Measurements from ENCODE around the gene PPIP5K1. TPM values are rescaled to one million over a fixed set of nuclear protein-coding genes. Genes with fewer than 3 reads are reported as not detected.

PPIP5K1 gene
- total RNA-seq, result 39.0 TPM

GRCh38 chr15:43589778-43590466, at the start of gene PPIP5K1:
Gene PPIP5K1 (minus strand): TSS chr15:43590208. CDS start chr15:43584504, 5,704 bp downstream.

GRCh38 chr15:43618700-43619099, 28.7 kb upstream of the PPIP5K1 start, which contains the start of gene STRC:
Gene STRC (minus strand): TSS chr15:43618800. CDS start chr15:43618722, 78 bp downstream.

DNA sequence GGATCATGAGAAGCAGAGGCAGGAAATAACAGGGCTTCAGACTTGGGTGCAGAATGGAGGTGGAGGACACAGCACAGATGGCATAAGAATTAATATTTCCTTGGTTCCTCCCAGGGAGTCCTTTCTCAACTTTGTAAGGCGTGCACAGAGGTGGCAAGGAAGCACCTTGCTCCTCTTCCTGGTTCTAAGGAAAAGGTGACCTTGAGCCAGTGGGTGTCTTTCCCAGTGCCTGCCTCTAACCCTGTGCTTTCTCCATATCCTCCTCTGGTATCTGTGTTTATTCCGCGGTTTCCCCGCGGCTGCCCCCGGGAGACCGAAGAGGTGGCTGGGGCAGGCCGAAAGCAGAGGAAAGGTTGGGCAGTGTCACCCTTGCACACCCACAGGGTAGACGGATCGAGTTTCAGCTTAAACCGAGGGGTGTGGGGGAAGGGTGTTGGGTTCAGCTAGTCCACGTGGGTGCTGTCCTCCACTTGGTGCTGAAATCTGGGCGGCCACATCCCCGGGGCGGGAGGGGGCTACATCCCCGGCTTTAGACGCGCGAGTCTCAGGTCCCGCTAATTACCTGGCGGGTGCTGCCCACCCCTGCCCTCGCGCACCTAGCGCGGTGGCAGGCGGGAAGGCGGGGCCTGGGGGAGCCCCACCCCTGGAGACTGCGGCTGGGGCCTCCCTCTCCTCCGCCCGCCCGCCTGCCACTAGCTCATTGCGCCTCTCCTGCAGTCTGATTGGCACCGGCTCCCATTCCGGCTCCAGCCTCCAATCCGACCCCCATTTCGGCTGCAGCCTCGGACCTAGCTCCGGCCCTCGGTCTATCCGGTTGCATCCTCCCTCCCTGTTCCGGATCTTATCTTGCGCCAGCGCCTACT, 3.6 kb upstream of the PPIP5K1 start, which contains the start of gene CKMT1B:
Gene CKMT1B, plus strand, starts transcription at position 700 of the 863 bp plus-strand sequence. CDS start 192 bp downstream, outside the sequence.

DNA sequence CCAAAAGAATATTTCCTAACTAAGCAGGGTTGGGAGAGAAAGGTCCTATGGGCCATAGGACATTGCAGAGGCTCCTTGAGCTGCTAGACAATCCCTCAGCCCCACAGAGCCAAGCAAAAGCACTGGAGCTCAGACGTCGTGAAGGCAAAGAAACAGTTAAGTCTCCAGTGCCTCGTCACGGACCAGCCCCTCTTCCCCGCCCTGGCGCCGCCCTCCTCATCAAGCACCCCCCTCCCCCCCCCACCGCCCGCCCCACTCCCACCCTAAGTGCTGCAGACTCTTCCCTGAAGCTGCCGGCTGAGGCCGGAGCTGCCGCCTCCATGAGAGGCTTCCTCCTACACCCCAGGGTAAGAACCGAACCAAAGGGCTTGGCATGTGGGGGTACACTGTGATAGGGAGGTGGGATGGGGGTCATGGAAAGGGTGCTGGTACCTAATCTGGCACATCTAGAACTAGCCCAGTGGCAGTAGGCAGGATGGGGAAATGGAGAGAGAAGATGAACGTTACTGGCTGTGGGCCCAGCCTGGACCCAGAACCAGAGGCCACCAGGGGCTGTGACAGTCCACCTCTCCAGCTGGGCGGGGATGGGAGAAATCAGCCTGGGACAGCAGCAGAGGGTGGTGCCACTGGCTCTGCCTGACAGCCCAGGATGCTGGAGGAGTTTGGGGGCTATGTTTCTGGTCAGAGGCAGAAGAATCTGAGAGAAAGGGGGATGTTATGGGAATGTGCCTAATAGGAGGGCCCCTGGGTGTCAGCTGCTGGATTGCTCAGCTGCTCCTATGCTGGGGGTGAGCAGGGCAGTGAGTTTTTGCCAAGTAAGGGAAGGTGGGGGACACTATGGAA, 72.4 kb downstream of the PPIP5K1 start, which contains the start of gene MAP1A:
Gene MAP1A, plus strand, starts transcription at position 255 of the 843 bp plus-strand sequence. CDS start 3,866 bp downstream, outside the sequence.

GRCh38 chr15:43492673-43493601, 97.1 kb downstream of the PPIP5K1 start, which contains the start of gene TP53BP1:
Gene TP53BP1 (minus strand): TSS chr15:43493156. CDS start chr15:43493043, 113 bp downstream.

Small RNAs within 50 kb of the gene (small RNA-seq; reads per million reads assigned to genes)
- gene RNU6-554P (not detected), gene RNU6-610P (not detected)

Other genes with a start within 250 kb of the PPIP5K1 start
- 40.1 TPM for gene ZSCAN29, start 219.2 kb downstream of the PPIP5K1 start, total RNA-seq
- gene TUBGCP4, start 219.1 kb downstream of the PPIP5K1 start, total RNA-seq, result 21.0 TPM
- gene TP53BP1, start 97.1 kb downstream of the PPIP5K1 start, total RNA-seq, result 188 TPM
- 97.6 TPM for gene MAP1A, start 72.6 kb downstream of the PPIP5K1 start, total RNA-seq
- 17.1 TPM for gene CKMT1B, start 3.8 kb upstream of the PPIP5K1 start, total RNA-seq
- 0.92 TPM for gene STRC, start 28.6 kb upstream of the PPIP5K1 start, total RNA-seq
- gene CATSPER2, start 58.6 kb upstream of the PPIP5K1 start, total RNA-seq, result 5.5 TPM
- 19.6 TPM for gene CKMT1A, start 103.7 kb upstream of the PPIP5K1 start, total RNA-seq
- gene PDIA3, start 156.2 kb upstream of the PPIP5K1 start, total RNA-seq, result 67.1 TPM
- 3.9 TPM for gene ELL3, start 186.8 kb upstream of the PPIP5K1 start, total RNA-seq
- gene SERF2, start 202.1 kb upstream of the PPIP5K1 start, total RNA-seq, result 83.3 TPM
- 0.23 TPM for gene SERINC4, start 210.0 kb upstream of the PPIP5K1 start, total RNA-seq
- 12.7 TPM for gene HYPK, start 210.4 kb upstream of the PPIP5K1 start, total RNA-seq
- gene MFAP1, start 234.5 kb upstream of the PPIP5K1 start, total RNA-seq, result 25.1 TPM
- gene WDR76, start 236.8 kb upstream of the PPIP5K1 start, total RNA-seq, result 12.5 TPM

Measured in diencephalon (tissue), 1 donor.